Adrenal gland (tissue), 12 donors: Measurements from ENCODE around the gene KSR2. TPM values are rescaled to one million over a fixed set of nuclear protein-coding genes. Genes with fewer than 3 reads are reported as not detected.
A peak's percentile ranks its signal among the peaks of the same experiment; 100 is the strongest.

ENCODE experiments used
- DNase-seq, 7 donors: peaks; one replicate each; pipeline ENCODE4 v3.0.0-alpha.2; 2019 to 2020
- H3K27ac ChIP-seq, 5 donors: fragments of 200-600 bp; sonication (generic) in 4 of 5; 1 replicate in 3 of 5; 2 replicates in 2 of 5; pipeline versions ENCODE4 v1.5.1 to v1.8.0; 2016 to 2020; ENCODE audit warnings: mild to moderate bottlenecking in 1 of 5
- H3K27me3 ChIP-seq: fragments of 200-600 bp; 2 replicates; pipeline ENCODE4 v1.8.0; 2021
- H3K36me3 ChIP-seq, 2 donors: fragments of 200-600 bp; replicated peaks in 1 of 2; 1 replicate in 1 of 2; 2 replicates in 1 of 2; pipeline versions ENCODE4 v1.5.1 to v1.8.0; 2018 to 2022
- H3K4me1 ChIP-seq, 2 donors: fragments of 200-600 bp; replicated peaks in 1 of 2; 1 replicate in 1 of 2; 2 replicates in 1 of 2; pipeline versions ENCODE4 v1.5.1 to v1.8.0; 2018 to 2021
- H3K4me3 ChIP-seq, 4 donors: fragments of 200-600 bp; sonication (generic) in 3 of 4; one replicate each; pipeline ENCODE4 v1.5.1; 2016 to 2018
- H3K9me3 ChIP-seq, 3 donors: fragments of 200-600 bp; sonication (generic) in 1 of 3; replicated peaks in 1 of 3; 1 replicate in 2 of 3; 2 replicates in 1 of 3; pipeline versions ENCODE4 v1.5.1 to v1.8.0; 2016 to 2021
- CTCF ChIP-seq, 6 experiments: fragments of 450-650 bp in 4 of 6; fragments of 200-600 bp in 2 of 6; sonication (generic) in 1 of 6; IDR thresholded peaks; 1 replicate in 5 of 6; 2 replicates in 1 of 6; pipeline versions ENCODE4 v1.5.1 to v1.8.0; 2016 to 2021; ENCODE audit warnings: antibody characterized with exemption in 6 of 6, mild to moderate bottlenecking in 2 of 6, moderate library complexity in 1 of 6
- POLR2A ChIP-seq, 2 donors: fragments of 450-650 bp; IDR thresholded peaks; one replicate each; pipeline ENCODE4 v1.6.1; 2017; ENCODE audit warnings: antibody characterized with exemption in 2 of 2, mild to moderate bottlenecking in 2 of 2, moderate library complexity in 1 of 2
- WGBS, 4 donors: extraction: QIAGEN DNeasy Blood & Tissue Kit in 2 of 4; methylation state at CpG; one replicate each; pipeline versions ENCODE4 v1.1.5 to v1.1.7; 2013 to 2017; 5-methylcytosine and 5-hydroxymethylcytosine counted together
- intact Hi-C, 2 donors: fragments of 100-400 bp; cut with DNase I; formaldehyde crosslinking; loops; one replicate each; pipeline versions ENCODE4 v1.14.1 to v1.15.0; 2022 to 2023
- polyA plus RNA-seq, 3 donors: library from polyadenylated mRNA; stranded (reverse); fragments of 200-250 nt in 2 of 3; fragments of 350-450 nt in 1 of 3; fragmentation: Illumina TruSeq in 1 of 3; extraction: RNeasy Lipid Tissue Mini Kit (QIAGEN cat#74804) in 1 of 3; gene quantifications; one replicate each; pipeline ENCODE4 v1.2.3, GENCODE V29; 2013 to 2014
- total RNA-seq, 9 donors: library from RNA; depleted of rRNA in 4 of 9; stranded (reverse); fragments of >200 nt in 4 of 9; fragments of 120-200 nt in 1 of 9; fragmentation: NEBNext Ultra II Directional in 1 of 9; extraction: Animal tissue kit (Norgen Biotek cat#: 25700) in 1 of 9; gene quantifications; one replicate each; pipeline versions ENCODE4 v1.1.0 to v1.2.4, GENCODE V29; 2013 to 2023
- donor health status: healthy with polysubstance abuse.
- donor health status: Bipolar disorder and iron deficiency.
- donor health status: DM: yes; HTN: yes; CAD: no.
- donor health status: DM: no; HTN: no; CAD: no.
- donor health status: DM: no; HTN: no; CAD: no.
- donor health status: DM: yes; HTN: yes; CAD: no.

The KSR2 gene
- total and polyA plus RNA-seq, 12 donors = 0.03 to 2.7 (median 0.84) TPM; not detected in 3

- Histone ChIP-seq H3K27me3 (peaks cover 4% of the 10 kb centered on the region), H3K4me3 (no peak overlapping the region), H3K27ac (no peak overlapping the region), H3K36me3 (no peaks in the 10 kb centered on the region), H3K9me3 (no peaks in the 10 kb centered on the region), H3K4me1 (no peaks in the 10 kb centered on the region)
- WGBS, 4 donors = 4 to 9% (median 8%) methylated on average over 20 to 22 of the region's 22 CpGs
- peak; percentile 57 to 91 (median 78) for DNase-seq
- TF ChIP-seq POLR2A (IDR thresholded peaks at IDR 0.05) = no peak
- TF ChIP-seq CTCF (IDR thresholded peaks at IDR 0.05) = peak; percentile 83 to 92 (median 89)
- intact Hi-C loops = loop anchor here (5.0 to 10.0 kb wide), 4 partner anchors 470 to 625 kb away; partner anchors contain the start of gene NOS1 (in 1 of the 2)
Observed at GRCh38 chr12:117836999-117837736, 131.6 kb downstream of the KSR2 start.

- no peak for DNase-seq
- intact Hi-C loops = loop anchor here (5.0 to 10.0 kb wide), 4 partner anchors 469 to 624 kb away; partner anchors contain the start of gene NOS1 (in 1 of the 2)
- H3K4me1 ChIP-seq = no peaks in the 10 kb centered on the region
- no peaks in the 10 kb centered on the region for H3K36me3 ChIP-seq
- no peak overlapping the region for H3K27ac ChIP-seq
- WGBS, 4 donors = 68 to 82% (median 73%) methylated on average over 7 to 9 of the region's 9 CpGs
- peaks cover 4% of the 10 kb centered on the region for H3K27me3 ChIP-seq
- H3K4me3 ChIP-seq = no peak overlapping the region
- H3K9me3 ChIP-seq = no peaks in the 10 kb centered on the region
- TF ChIP-seq POLR2A (IDR thresholded peaks at IDR 0.05) (no peak), CTCF (IDR thresholded peaks at IDR 0.05) (no peak)
Observed at GRCh38 chr12:117836476-117836875, 132.3 kb downstream of the KSR2 start.

GRCh38 chr12:117835156-117835555 lies 133.6 kb downstream of the KSR2 start:
- no peak overlapping the region for H3K4me3 ChIP-seq
- intact Hi-C loops = loop anchor here (5.0 to 10.0 kb wide), 4 partner anchors 468 to 623 kb away; partner anchors contain the start of gene NOS1 (in 1 of the 2)
- 69 to 84% (median 81%) methylated on average over 7 of the region's 7 CpGs for WGBS, 4 donors
- no peak for TF ChIP-seq CTCF (IDR thresholded peaks at IDR 0.05)
- H3K36me3 ChIP-seq = no peaks in the 10 kb centered on the region
- H3K27ac ChIP-seq = no peak overlapping the region
- no peaks in the 10 kb centered on the region for H3K9me3 ChIP-seq
- DNase-seq = no peak
- peaks cover 4% of the 10 kb centered on the region for H3K27me3 ChIP-seq
- H3K4me1 ChIP-seq = no peaks in the 10 kb centered on the region

- H3K9me3 ChIP-seq = peaks cover 0 to 9% (median 0%) of the 10 kb centered on the region in 3 donors
- 75 to 85% (median 80%) methylated on average over 13 of the region's 13 CpGs for WGBS, 4 donors
- no peaks in the 10 kb centered on the region for H3K36me3 ChIP-seq
- H3K4me3 ChIP-seq = no peak overlapping the region
- no peak overlapping the region for H3K27ac ChIP-seq
- intact Hi-C loops = loop anchor here in 1 of 2 donors (10.0 kb wide), 1 partner anchor 468 kb away; the partner anchor contains the start of gene NOS1
- no peaks in the 10 kb centered on the region for H3K4me1 ChIP-seq
- DNase-seq = no peak
- no peak for TF ChIP-seq POLR2A (IDR thresholded peaks at IDR 0.05)
- no peak for TF ChIP-seq CTCF (IDR thresholded peaks at IDR 0.05)
- peaks cover 2% of the 10 kb centered on the region for H3K27me3 ChIP-seq
Observed at GRCh38 chr12:117832459-117833457, 136.0 kb downstream of the KSR2 start.
